GM21390 (cell line): ENCODE results near the gene B4GALT5.
"Not testable (repeated sequence)": the region's sequence is repeated elsewhere in the genome, so short reads cannot be mapped to it uniquely, and the experiment has no call there.

Experiments
- ATAC-seq: cut with Tn5 transposase; IDR thresholded peaks from one replicate; pipeline ENCODE4 v1.9.1; 2021; ENCODE audit not compliant: unreplicated experiment

Gene B4GALT5, protein sequence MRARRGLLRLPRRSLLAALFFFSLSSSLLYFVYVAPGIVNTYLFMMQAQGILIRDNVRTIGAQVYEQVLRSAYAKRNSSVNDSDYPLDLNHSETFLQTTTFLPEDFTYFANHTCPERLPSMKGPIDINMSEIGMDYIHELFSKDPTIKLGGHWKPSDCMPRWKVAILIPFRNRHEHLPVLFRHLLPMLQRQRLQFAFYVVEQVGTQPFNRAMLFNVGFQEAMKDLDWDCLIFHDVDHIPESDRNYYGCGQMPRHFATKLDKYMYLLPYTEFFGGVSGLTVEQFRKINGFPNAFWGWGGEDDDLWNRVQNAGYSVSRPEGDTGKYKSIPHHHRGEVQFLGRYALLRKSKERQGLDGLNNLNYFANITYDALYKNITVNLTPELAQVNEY

DNA sequence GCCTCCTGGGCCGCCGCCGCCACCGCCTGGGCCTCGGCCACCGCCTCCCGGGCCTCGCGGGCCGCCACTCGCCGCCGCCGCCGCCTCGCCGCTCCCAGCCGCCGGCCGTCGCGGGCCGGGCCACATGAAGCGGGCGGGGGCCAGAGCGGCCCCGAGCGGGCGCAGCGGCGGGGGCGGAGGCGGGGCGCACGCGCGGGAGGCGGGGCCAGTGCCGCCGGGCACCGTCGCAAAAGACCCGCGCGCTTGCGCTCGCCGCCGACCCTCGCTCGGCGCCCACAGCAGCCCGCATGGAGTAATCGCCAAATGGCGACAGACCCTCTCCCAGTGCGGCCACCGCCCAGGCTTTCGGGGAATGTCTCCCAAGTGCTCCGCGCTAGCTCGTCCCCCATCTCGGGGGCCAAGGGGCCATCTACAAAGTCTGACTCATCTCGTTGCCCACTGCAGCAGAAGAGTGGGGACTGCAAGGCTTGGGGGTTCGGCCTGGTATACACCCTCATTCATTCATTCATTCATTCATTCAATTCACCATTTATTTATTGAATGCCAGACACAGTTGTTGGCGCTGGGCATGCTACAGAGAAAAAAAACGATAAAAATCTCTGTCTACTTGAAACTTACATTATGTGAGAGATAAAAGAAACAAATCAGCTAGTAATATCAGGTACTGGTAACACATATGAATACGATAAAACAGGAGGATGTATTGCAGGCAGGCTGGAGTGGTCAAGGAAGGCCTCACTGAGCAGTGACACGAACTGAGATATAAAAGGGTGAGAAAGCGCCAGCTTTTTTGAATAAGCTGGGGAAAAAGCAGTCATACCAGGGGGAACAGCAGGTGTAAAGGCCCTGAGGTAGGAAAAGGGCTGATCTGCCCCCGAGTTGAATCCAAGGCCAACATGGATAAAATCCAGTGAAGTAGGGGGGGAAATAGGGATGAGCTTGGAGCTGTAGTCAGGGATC lies at the start of gene B4GALT5:
Gene B4GALT5 (minus strand): TSS at position 126 of the 960 bp plus-strand sequence. CDS start 188 bp downstream, outside the sequence.
- peak; percentile 75 for ATAC-seq

DNA sequence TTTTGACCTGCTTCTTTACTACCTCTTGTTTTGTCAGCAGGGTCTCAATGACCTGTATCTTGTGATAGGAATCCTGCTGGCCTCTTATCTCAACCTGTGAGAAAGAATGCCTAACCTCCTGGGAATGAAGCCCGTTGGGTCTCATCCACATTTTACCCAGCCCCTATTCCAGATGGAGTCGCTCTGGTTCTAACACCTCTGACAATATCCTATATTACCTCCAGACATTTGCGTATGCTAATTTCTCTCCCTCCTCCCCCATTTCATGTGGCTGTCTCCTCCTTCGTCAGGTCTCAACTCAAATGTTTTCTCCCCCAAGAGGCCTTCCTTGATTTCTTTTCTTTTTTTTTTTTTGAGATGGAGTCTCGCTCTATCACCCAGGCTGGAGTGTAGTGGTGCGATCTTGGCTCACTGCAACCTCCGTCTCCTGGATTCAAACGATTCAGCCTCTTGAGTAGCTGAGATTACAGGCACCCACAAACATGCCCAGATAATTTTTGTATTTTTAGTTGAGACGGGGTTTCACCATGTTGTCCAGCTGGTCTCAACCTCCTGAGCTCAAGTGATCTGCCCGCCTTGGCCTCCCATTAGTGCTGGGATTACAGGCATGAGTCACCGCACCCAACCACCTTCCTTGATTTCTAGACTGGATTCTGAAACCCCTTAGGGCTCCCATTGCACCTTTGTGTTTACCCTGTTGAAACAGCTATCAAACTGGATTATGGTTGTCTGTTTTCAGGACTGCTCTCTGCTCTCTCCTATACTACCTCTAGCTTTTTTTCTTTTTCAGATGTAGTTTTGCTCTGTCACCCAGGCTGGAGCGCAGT lies 49.5 kb upstream of the B4GALT5 start:
- ATAC-seq: no peak

DNA sequence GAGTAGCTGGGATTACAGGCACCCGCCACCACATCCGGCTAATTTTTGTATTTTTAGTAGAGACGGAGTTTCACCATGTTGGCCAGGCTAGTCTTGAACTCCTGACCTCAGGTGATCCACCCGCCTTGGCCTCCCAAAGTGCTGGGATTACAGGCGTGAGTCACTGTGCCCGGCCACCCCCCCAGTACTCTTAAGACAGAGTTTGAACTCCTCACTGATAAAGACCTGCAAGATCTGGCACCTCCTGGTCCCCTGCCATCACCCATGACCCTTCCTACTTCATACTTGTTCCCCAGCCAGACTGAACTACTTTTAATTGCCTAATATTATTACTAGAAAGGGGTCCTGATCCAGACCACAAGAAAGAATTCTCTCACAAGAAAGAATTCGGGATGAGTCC lies 48.2 kb upstream of the B4GALT5 start:
- ATAC-seq: not testable (repeated sequence)

DNA sequence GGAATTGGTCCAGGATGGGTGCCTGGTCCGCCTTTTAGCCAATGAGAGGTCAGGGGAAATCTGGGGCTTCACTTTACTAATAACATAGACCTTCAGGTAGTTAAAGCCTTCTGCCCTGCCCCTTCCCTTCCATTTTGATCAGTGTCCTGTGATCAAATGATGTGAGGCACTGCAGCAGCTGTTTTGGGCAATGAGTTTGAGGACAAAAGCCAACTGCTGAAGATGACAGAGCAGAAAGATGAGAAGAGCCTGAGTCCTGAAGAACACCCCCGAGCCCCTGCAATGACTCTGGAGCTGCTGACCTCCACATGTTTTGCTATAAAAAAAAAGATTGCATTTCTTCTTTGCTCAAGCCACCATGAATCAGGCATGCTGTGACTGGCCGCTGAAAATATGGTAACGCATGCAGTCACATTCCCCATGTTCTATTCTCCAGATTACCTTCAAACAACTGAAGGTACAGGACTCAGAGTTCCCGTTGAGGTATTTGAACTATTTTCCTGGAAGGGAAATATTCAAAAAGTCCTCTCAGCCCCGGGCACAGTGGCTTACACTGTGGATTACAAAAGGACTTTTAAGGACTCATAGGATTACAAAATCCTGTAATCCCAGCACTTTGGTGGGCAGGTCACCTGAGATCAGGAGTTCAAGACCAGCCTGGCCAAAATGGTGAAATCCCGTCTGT lies 45.7 kb upstream of the B4GALT5 start:
- no peak for ATAC-seq

DNA sequence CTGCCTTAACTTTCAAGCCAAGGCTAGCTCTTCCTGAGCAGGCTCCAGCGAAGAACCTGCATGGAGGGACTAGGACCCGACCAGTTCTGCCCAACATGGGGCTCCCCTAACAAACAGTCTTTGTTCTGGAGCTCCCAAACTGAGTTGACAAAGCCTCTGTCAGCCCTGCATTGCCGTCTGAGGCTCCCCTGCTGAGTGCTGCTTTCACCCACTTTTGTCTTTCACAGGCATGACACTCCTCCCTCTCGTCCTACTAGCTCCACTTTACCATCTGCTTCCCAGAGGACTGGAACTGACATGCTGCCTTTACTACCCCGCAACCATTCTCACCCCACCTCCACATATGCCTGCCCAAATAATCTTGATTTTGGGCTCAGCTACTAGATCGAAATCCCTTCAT lies 45.1 kb upstream of the B4GALT5 start:
- ATAC-seq: no peak

DNA sequence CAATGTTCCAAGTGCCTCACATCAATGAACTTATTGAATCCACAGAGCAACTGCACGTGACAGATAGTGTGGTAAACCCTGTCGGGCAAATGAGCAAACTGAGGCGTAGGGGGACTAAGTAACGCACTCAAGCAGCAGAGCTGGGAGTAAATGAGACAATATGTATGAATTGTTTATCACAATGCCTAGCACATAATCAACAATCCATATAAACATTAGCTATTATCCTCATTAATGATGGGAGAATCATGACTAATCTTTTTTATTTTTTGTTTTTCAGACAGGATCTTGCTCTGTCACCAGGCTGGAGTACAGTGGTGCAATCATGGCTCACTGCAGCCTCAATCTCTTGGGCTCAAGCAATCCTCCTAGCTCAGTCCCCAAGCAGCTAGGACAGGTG lies 43.9 kb upstream of the B4GALT5 start:
- no peak for ATAC-seq

DNA sequence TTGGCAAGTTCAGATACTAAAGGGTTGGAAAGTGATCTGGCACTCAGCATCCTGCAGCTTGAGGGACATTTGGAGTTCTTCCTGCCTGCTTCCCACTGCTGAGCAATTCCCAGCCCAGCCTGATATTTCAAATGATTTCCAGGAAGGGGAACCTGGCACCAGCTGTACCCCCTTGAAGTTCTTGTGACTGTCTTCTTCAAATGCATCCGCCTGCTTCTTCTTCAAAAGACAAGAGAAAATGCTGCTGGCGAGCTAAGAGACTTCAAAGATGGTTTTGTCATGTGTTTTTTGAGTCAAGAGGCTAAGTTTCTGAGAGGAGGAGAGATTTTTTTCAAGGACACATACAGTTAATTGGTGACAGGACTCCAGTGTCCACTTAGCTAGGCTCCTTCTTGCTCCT lies 42.6 kb upstream of the B4GALT5 start:
- no peak for ATAC-seq

DNA sequence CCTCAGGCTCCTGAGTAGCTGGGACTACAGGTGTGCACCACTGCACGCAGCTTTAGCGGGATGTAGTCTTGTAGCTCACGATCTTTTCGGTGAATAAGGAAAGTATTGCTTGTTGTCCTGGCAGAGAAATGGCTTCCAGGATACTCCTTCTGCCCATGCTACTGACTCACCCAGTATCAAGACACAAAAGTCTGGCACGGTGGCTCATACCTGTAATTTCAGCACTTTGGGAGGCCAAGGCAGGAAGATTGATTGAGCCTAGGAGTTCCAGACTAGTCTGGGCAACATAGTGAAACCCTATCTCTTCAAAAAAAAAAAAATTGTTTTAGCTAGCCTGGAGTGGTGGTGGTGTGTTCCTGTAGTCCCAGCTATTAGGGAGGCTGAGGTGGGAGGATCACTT lies 40.9 kb upstream of the B4GALT5 start:
- no peak for ATAC-seq

DNA sequence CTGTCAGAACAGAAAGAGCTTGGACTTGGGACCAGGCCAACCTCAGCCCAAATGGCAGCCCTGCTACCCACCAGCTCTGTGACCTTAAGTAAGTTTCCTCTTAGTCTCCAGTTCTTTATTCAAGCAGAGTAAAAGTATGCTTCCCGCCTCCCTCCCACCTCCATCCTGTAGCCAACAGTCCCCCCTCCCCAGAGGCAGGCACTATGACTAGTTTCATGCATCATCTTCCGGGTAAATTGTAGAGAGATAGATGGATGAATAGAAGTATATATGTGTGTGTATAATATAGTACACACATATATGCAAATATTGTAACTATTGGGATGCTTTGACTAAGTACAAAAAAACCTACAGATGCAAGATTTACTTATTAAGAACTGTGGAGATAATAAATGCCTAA lies 39.5 kb upstream of the B4GALT5 start:
- ATAC-seq: no peak

DNA sequence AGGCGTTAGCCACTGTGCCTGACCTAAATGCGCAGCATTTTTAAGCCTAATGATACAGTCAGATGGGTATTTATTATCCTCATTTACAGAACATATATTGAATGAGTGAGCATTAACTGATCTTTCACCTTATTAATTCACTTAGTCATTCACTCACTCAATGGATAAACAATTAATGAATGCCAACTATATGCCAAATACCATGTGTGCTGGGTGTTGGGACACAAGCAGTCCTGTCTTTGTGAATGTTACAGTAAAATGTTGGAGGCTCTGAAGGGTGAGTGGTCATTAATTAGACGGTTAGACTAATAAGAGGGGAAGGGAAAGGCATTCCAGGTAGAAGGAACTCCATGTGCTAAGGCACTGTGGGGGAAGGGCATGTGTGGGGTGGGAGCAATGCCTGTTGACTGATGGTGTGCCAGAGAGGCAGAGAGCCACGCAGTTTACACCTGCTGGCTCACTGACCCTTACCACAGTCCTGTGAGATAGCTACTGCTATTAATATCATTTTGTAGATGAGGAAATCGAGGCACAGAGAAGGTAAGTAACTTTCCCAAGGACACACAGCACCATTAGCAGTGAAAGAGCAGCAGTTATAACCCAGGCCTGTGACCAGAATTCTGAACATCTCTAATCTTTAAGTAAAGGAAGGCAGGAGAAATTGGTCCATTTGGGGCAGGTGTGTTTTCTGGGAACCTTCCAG lies 38.7 kb upstream of the B4GALT5 start:
- no peak for ATAC-seq

DNA sequence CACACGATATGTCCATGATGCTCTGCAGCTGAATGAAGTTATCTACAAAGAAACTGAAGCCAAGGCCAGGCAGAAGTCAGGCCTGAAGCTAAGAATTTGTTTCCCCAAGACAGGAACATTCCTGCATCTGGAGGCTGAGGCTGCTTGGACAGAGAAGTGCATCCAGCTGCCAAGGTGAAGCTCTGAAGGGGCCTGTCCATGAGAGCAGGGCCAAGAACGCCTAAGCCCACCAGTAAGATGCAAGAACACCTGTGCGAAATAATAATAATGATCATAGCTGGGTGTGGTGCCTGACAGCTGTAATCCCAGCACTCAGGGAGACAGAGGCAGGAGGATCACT lies 37.7 kb upstream of the B4GALT5 start:
- no peak for ATAC-seq

DNA sequence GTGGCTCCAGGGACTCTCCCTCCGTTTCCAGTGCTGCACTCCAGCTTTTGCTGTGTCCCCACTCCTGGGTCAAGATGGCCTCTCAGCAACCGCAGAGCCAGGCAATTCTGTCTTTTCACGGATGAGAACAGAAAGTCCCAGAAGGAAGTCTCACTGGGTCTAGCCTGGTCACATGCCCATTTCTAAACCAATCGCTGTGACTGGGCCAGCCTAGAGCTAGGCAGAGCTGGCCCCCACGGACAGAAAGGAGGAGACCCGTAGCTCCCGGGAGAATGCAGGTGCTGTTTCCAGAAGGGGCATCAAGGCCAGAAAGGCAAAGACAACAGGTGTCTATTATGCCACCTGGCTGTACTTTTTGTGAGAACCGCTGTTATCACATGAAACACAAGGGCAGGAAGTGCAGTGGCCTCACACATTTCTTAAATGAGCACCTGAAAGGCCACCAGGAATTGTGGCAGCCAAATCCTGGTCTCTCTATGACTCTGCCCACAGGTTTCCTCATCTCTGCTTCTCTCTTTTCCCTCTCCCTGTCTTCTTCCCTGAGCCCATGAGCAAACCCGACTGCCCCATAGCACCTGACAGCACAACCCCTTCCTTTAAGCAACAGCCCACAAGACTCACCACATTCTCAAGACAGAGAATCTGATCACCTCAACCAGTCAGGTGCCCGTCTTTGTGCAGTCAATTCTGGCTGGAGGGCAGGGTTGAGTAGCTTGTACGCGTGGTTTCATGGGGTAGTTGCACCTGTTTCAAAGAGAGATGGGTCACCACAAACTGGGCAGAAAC lies 37.1 kb upstream of the B4GALT5 start:
- peak; percentile 60 for ATAC-seq

DNA sequence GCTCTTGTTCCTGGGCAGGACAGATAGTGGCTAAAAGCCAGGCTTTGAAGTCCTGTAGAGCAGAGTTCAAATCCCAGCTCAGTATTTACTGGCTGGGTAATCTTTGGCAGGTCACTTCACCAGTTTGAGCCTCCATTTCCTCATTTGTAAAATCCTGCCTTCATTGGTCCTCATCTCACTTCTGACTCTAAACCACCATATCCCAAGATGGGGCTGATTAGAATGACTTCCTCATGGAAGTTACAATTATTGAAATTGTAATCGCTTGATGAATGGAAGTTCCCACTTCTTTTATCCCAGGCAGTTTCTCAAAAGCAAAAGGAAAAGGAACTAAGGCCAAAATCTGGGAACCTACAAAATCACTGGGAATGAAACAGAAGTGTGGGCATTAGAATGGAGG lies 35.9 kb upstream of the B4GALT5 start:
- no peak for ATAC-seq

DNA sequence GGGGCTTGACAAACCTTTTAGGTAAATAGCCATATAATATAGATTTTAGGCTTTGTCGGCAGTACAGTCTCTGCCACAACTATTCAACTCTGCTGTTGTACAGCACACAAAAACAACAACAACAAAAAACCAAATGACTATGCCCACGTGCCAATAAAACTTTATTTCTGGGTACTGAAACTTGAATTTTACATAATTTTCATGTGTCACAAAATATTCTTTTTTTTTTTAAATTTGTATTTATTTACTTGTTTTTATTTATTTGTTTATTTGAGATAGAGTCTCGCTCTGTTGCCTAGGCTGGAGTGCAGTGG lies 34.8 kb upstream of the B4GALT5 start:
- ATAC-seq: no peak

DNA sequence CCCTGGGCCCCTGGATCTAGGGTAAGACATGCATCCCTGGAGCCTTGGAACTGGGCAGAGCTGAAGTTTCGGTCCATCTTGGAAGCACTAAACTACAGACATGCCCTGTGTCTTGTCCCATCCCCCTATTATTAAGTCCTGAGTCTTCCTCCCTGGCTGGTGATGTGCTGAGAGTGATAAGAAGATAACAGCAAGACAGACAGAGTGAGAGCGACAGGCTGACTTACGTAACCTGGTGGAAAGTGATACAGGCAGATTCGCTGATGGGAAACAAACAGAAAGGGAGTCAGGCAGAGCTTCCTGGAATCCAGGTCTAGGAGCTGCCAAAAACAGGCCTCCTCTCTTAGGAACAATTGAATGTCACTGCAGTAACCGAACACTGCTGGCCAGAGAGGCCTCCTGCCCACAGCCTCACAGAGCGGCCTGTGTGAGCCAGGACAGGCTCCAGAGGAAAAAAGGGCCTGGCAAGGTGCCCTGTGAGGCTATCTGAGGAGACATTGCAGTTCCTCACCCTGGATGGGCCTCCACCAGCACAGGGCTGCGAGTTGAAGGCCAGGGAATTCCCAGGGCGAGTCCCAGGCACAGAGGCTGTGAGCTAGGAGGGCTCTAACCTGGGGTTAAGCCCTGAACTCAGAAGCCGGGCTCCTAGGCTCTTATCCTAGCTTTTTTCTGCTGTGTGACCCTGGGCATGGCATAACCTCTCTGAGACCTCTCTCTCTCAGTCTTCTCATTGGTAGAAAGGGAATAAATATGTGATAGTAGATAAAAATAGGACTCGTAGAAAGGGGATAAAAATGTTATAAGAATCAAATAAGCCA lies 34.2 kb upstream of the B4GALT5 start:
- no peak for ATAC-seq

DNA sequence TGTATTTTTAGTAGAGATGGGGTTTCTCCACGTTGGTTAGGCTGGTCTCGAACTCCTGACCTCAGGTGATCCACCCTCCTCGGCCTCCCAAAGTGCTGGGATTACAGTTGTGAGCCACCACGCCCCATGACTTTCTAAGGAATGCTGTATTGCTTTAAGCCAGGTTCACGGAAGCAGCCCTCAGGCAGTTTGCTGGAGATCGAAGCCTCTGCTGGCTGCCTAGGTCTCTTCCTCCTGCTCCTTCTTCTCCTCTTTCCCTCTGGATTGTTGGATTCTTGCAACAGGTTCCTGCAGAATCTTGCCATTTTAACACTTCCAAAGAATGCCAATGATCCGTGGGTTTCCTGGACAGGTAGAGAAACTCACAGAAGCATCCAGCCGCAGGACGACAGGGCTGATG lies 29.3 kb upstream of the B4GALT5 start:
- ATAC-seq: no peak

DNA sequence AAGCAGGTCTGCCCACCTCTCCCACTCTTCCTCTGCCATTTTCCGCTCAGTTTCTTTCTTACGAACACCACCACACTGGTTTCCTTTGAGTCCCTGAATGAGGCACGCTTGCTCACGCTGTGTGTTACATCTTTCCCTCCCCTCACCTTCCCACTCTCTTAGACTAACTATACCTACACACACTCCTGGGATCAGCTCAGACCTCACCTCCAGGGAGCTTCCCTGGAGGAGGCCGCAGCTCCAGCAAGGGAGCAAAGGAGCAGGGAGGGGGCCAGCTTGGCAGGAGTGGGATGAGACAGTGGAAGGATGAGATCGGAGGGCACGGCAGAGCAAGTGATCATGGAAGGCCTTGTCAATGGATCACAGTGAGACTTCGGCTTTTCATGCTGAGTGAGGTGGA lies 28.3 kb upstream of the B4GALT5 start:
- ATAC-seq: no peak

DNA sequence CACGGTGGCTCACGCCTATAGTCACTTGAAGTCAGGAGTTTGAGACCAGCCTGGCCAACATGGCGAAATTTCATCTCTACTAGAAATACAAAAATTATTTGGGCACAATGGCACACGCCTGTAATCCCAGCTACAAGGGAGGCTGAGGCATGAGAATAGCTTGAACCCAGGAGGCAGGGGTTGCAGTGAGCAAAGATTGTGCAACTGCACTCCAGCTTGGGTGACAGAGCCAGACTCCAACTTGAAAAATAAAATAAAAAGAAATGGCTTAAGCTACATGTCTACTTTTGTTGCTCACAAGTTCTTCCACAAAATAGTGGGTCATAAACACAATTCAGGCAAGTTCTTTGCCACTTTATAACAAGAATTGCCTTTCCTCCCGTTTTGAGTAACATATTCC lies 27.1 kb upstream of the B4GALT5 start:
- ATAC-seq: no peak

DNA sequence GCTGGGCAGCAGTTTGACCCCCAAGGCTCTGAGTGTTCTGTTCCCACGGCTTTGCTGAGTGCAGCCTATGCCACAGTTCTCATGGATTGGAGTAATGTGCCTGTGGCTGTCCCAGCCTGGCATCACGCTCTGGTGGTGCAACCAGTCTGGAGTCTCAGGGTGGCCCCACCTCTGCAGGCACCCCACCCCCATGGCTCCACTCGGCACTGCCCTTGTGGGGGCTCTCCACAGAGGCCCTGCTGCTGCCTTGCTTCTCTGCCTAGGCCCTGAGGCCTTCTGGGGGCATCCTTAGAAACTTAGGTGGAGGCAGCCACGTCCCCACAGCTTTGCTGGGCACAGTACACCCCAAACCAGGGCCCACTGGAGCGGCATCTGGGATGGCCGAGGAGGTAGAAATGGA lies 25.4 kb upstream of the B4GALT5 start:
- no peak for ATAC-seq
